Natural killer cell treated with Interleukin-12 subunit alpha and Interleukin-12 subunit beta and Interleukin-15 and Interleukin-18, amount 100 ng/mL, for 72 hours (primary cell): ENCODE data around the gene LRRC34. TPM values are rescaled to one million over a fixed set of nuclear protein-coding genes. Genes with fewer than 3 reads are reported as not detected.

Experiments used
- ATAC-seq, 2 donors: fragments of 150-1000 bp; cut with Tn5 transposase in 1 of 2; sonication (Bioruptor Pico), chemical (Tn5 transposase) in 1 of 2; 2 replicates each; pipeline ENCODE4 v1.10.0; 2021
- DNase-seq: peaks from one replicate; pipeline ENCODE4 v3.0.0; 2022; ENCODE audit warnings: low spot score
- H3K27ac Mint-ChIP-seq, 2 donors: 1 replicate in 1 of 2; 2 replicates in 1 of 2; pipeline ENCODE4 v1.8.0; 2022; ENCODE audit warnings: mixed read lengths in 2 of 2, mild to moderate bottlenecking in 1 of 2, moderate library complexity in 1 of 2
- H3K27me3 Mint-ChIP-seq, 2 donors: 1 replicate in 1 of 2; 2 replicates in 1 of 2; pipeline ENCODE4 v1.8.0; 2022; ENCODE audit warnings: mixed read lengths in 2 of 2
- H3K36me3 Mint-ChIP-seq: one replicate; pipeline ENCODE4 v1.8.0; 2022; ENCODE audit warnings: mixed read lengths
- H3K4me1 Mint-ChIP-seq, 2 donors: 1 replicate in 1 of 2; 2 replicates in 1 of 2; pipeline ENCODE4 v1.8.0; 2022; ENCODE audit warnings: low read depth in 2 of 2, mixed read lengths in 2 of 2, mild to moderate bottlenecking in 1 of 2
- H3K4me3 Mint-ChIP-seq: one replicate; pipeline ENCODE4 v1.8.0; 2022; ENCODE audit warnings: mixed read lengths
- H3K9me3 Mint-ChIP-seq: 2 replicates; pipeline ENCODE4 v1.8.0; 2022; ENCODE audit warnings: mixed read lengths
- total RNA-seq, 2 donors: library from RNA; stranded (reverse); gene quantifications; one replicate each; pipeline ENCODE4 v1.2.3, GENCODE V29; 2022

Gene LRRC34
- total RNA-seq, 2 donors from 2014 or later: 0.38 to 0.50 TPM

GRCh38 chr3:169835533-169835932, 22.8 kb upstream of the LRRC34 start:
- no peak overlapping the region for H3K4me3 Mint-ChIP-seq

DNA sequence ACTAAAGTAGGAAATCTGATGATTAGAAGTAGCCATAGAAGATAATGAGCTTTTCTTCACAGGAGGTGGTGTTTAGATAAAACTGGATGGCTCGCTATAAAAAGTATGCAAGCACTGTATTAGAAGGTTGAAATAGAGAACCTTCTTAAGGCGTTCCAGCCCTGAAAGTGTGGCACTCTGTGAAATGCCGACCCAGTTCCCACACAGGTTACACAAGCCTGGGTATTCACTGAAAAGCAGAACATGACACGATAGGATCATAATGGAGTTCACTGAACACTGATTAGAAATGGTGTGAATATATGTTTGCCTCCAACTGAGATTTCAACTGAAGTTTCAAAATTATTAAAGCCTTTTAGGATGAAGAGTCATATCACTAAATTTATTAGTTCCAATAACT, 15.0 kb upstream of the LRRC34 start:
- no peak overlapping the region for H3K27ac Mint-ChIP-seq
- ATAC-seq (no peak), DNase-seq (no peak)
- no peaks in the 10 kb centered on the region for H3K4me1 Mint-ChIP-seq
- no peaks in the 10 kb centered on the region for H3K9me3 Mint-ChIP-seq
- peaks cover 5 to 6% of the 10 kb centered on the region in 2 donors for H3K27me3 Mint-ChIP-seq
- no peak overlapping the region for H3K4me3 Mint-ChIP-seq
- H3K36me3 Mint-ChIP-seq: no peaks in the 10 kb centered on the region

More at GRCh38 chr3:169835533-169835932, 22.8 kb upstream of the LRRC34 start:
- DNase-seq (no peak), ATAC-seq (no peak)
- no peaks in the 10 kb centered on the region for H3K4me1 Mint-ChIP-seq
- no peaks in the 10 kb centered on the region for H3K36me3 Mint-ChIP-seq
- H3K9me3 Mint-ChIP-seq: no peaks in the 10 kb centered on the region
- peaks cover 16 to 21% of the 10 kb centered on the region in 2 donors for H3K27me3 Mint-ChIP-seq
- H3K27ac Mint-ChIP-seq: no peak overlapping the region

DNA sequence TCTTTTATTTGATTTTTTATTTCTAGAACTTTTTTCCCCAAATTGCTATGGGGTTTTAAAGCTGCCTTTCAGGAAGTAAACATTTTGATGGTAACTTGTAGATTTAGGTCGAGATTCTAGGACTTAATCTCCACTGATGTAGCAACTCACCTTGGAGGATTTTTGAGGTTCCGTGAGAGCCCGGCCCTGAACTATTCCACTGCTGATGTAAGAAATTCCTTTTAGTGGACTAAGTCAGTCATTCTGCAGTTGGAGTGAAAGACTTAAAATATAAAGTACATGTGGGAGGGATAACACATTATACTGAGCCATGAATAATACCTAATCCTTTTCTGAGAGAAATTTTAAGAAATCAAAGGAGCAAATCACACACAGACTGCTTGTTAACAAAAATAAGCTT, 12.6 kb upstream of the LRRC34 start:
- H3K9me3 Mint-ChIP-seq: no peaks in the 10 kb centered on the region
- H3K27me3 Mint-ChIP-seq: peaks cover 10 to 21% of the 10 kb centered on the region in 2 donors
- ATAC-seq: no peak
- no peaks in the 10 kb centered on the region for H3K36me3 Mint-ChIP-seq
- H3K4me3 Mint-ChIP-seq: no peak overlapping the region
- no peak for DNase-seq
- no peak overlapping the region for H3K27ac Mint-ChIP-seq
- H3K4me1 Mint-ChIP-seq: no peaks in the 10 kb centered on the region

- Mint-ChIP-seq H3K4me1 (no peaks in the 10 kb centered on the region), H3K27me3 (peaks cover 15 to 27% of the 10 kb centered on the region in 2 donors)
Observed at GRCh38 chr3:169822983-169823382, 10.3 kb upstream of the LRRC34 start.

GRCh38 chr3:169822540-169822939, 9.8 kb upstream of the LRRC34 start:
- DNase-seq (no peak), ATAC-seq (no peak)
- no peak overlapping the region for H3K27ac Mint-ChIP-seq
- H3K4me3 Mint-ChIP-seq: no peak overlapping the region
- H3K4me1 Mint-ChIP-seq: no peaks in the 10 kb centered on the region
- H3K27me3 Mint-ChIP-seq: peaks cover 18 to 31% of the 10 kb centered on the region in 2 donors
- no peaks in the 10 kb centered on the region for H3K9me3 Mint-ChIP-seq
- H3K36me3 Mint-ChIP-seq: peaks cover 2% of the 10 kb centered on the region

More at GRCh38 chr3:169822983-169823382, 10.3 kb upstream of the LRRC34 start:
- Mint-ChIP-seq H3K4me3 (no peak overlapping the region), H3K9me3 (no peaks in the 10 kb centered on the region), H3K27ac (no peak overlapping the region), H3K36me3 (no peaks in the 10 kb centered on the region)
- DNase-seq (no peak), ATAC-seq (no peak)

GRCh38 chr3:169822091-169822490, 9.4 kb upstream of the LRRC34 start:
- Mint-ChIP-seq H3K9me3 (no peaks in the 10 kb centered on the region), H3K36me3 (peaks cover 6% of the 10 kb centered on the region), H3K27ac (no peak overlapping the region), H3K4me3 (no peak overlapping the region), H3K4me1 (no peaks in the 10 kb centered on the region), H3K27me3 (peaks cover 22 to 36% of the 10 kb centered on the region in 2 donors)
- no peak for ATAC-seq
- DNase-seq: no peak

- DNase-seq (no peak), ATAC-seq (no peak)
- no peak overlapping the region for H3K4me3 Mint-ChIP-seq
- H3K9me3 Mint-ChIP-seq: peaks cover 4% of the 10 kb centered on the region
- peaks cover 11 to 12% of the 10 kb centered on the region in 2 donors for H3K4me1 Mint-ChIP-seq
- no peak overlapping the region for H3K27ac Mint-ChIP-seq
- H3K36me3 Mint-ChIP-seq: peaks cover 20% of the 10 kb centered on the region
- peaks cover 22 to 39% of the 10 kb centered on the region in 2 donors for H3K27me3 Mint-ChIP-seq
Observed at GRCh38 chr3:169818316-169818715, 5.6 kb upstream of the LRRC34 start.

GRCh38 chr3:169815590-169816150, 3.0 kb upstream of the LRRC34 start:
- DNase-seq (no peak), ATAC-seq (no peak)
- Mint-ChIP-seq H3K4me1 (peaks cover 25 to 26% of the 10 kb centered on the region in 2 donors), H3K36me3 (peaks cover 20% of the 10 kb centered on the region), H3K4me3 (no peak overlapping the region), H3K9me3 (peaks cover 4% of the 10 kb centered on the region), H3K27me3 (peaks cover 19 to 25% of the 10 kb centered on the region in 2 donors), H3K27ac (no peak overlapping the region)

DNA sequence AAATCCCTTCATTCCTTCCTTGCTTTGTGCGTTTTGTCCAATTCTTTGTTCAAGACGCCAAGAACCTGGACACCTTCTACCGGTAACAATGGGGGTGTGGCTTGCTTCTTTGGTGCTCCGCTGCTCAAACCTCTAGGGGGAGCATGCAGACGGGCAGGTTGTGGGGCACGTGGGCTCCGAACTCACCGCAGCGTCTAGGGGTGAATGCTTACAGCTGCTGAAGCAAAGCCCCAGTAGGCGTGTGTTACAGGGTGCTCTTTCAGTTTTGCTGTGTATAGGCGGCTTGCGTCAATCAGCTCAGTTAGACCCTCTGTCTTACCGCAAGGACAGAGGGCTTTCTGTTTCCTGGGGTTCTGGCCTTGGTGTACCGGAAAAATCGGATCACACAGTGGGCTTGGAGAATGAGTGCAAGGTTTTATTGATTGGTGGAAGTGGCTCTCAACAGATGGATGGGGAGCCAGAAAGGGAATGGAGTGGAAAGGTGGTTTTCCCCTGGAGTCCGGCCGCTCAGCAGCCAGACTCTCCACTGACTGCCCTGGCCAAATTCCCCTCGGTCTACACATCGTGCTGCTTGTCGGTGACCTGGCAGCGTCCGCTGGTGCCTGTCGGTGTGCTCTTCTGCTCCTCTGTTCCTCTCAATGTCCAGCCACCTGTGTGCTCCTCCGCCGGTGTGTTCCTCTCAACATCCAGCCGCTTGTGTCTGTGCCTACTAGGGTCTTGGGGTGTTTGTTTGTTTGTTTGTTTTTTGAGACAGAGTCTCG, 1.2 kb upstream of the LRRC34 start:
- DNase-seq: peak; percentile 77
- Mint-ChIP-seq H3K36me3 (peaks cover 20% of the 10 kb centered on the region), H3K4me3 (peak overlapping the region; percentile 89), H3K27me3 (peaks cover 17 to 25% of the 10 kb centered on the region in 2 donors), H3K27ac (peak overlapping the region; percentile 69 to 90), H3K9me3 (peaks cover 4% of the 10 kb centered on the region), H3K4me1 (peaks cover 25 to 26% of the 10 kb centered on the region in 2 donors)
- ATAC-seq: peak; percentile 88

DNA sequence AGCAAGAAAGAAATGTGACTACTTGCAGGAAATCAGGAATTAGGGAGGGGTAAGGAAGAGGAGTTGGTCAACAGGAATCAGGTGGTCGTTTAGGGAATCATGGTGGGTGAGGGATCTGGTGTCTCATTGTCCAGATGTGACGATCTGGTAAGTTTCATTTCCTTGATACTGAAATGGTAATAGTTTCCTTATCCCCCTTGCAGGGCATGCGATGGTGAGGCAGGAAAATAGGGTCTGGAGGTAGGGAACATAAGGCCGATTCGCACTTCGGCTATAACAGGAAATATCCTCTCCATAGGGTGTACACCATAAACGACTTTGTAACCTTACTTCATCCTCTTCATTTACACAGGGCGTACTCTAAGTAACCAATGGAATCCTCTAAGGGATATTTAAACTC, 574 bp upstream of the LRRC34 start:
- Mint-ChIP-seq H3K27me3 (peaks cover 15 to 22% of the 10 kb centered on the region in 2 donors), H3K4me1 (peaks cover 25 to 26% of the 10 kb centered on the region in 2 donors)
- ATAC-seq: no peak

GRCh38 chr3:169811631-169812331, 923 bp downstream of the LRRC34 start:
- ATAC-seq: peak; percentile 11 to 17
- peaks cover 6 to 7% of the 10 kb centered on the region in 2 donors for H3K27me3 Mint-ChIP-seq
- peak overlapping the region in 1 of 2 donors; percentile 50 for H3K27ac Mint-ChIP-seq
- H3K36me3 Mint-ChIP-seq: peaks cover 14% of the 10 kb centered on the region
- peak overlapping the region; percentile 75 for H3K4me3 Mint-ChIP-seq
- DNase-seq: no peak
- peaks cover 4% of the 10 kb centered on the region for H3K9me3 Mint-ChIP-seq
- peaks cover 25 to 26% of the 10 kb centered on the region in 2 donors for H3K4me1 Mint-ChIP-seq

More for the DNA sequence above, 574 bp upstream of the LRRC34 start:
- H3K36me3 Mint-ChIP-seq: peaks cover 20% of the 10 kb centered on the region
- no peak for DNase-seq
- peak overlapping the region; percentile 89 for H3K4me3 Mint-ChIP-seq
- H3K9me3 Mint-ChIP-seq: peaks cover 4% of the 10 kb centered on the region
- peak overlapping the region; percentile 69 to 90 for H3K27ac Mint-ChIP-seq

- Mint-ChIP-seq H3K9me3 (no peaks in the 10 kb centered on the region), H3K4me1 (peaks cover 24% of the 10 kb centered on the region in 2 donors), H3K27ac (no peak overlapping the region), H3K4me3 (no peak overlapping the region), H3K36me3 (no peaks in the 10 kb centered on the region), H3K27me3 (no peaks in the 10 kb centered on the region)
- no peak for DNase-seq
- no peak for ATAC-seq
Observed at GRCh38 chr3:169809230-169809795, 3.4 kb downstream of the LRRC34 start.

DNA sequence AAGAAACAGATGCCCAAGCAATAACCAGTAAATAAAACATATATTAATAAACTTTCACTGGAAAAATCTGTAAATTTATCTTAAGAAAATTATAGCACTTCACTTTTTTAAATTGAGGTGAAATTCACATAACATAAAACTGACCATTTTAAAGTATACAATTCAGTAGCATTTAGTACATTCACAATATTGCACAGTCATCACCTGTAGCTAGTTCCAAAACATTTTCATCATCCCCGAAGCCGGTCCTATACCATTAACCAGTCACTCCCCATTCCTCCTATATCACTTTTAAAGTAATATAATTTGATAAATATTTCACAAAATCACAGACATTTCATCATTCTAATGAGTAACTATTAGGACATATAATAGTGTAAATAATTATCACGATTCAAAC, 8.0 kb downstream of the LRRC34 start:
- Mint-ChIP-seq H3K27me3 (no peaks in the 10 kb centered on the region), H3K27ac (no peak overlapping the region), H3K9me3 (no peaks in the 10 kb centered on the region), H3K4me1 (peaks cover 0 to 2% of the 10 kb centered on the region in 2 donors), H3K4me3 (no peak overlapping the region), H3K36me3 (no peaks in the 10 kb centered on the region)
- ATAC-seq: no peak
- no peak for DNase-seq
